B cell (primary cell): Measurements from ENCODE around the gene CAPN5. TPM values are rescaled to one million over a fixed set of nuclear protein-coding genes. Genes with fewer than 3 reads are reported as not detected.

ENCODE experiments used
- ATAC-seq: fragments of 200-7000 bp; cut with Tn5 transposase; one replicate; pipeline ENCODE4 v1.10.0; 2021; ENCODE audit warnings: low read depth, mild to moderate bottlenecking, moderate number of reproducible peaks, moderate library complexity
- CTCF ChIA-PET: fragments of 350-600 bp; sonication (Branson Sonifier 250); formaldehyde crosslinking; loops from one replicate; lab custom pipeline; 2021; ENCODE audit warnings: antibody characterized with exemption, inconsistent platforms; lab: Charles Lee
- POLR2A ChIA-PET: fragments of 350-600 bp; sonication (Branson Sonifier 250); formaldehyde crosslinking; loops from one replicate; lab custom pipeline; 2021; ENCODE audit warnings: antibody characterized with exemption; lab: Charles Lee
- DNase-seq: peaks from one replicate; pipeline ENCODE4 v3.0.0; 2013
- H2AFZ ChIP-seq: 2 replicates; pipeline ENCODE4 v1.6.1; 2012; ENCODE audit warnings: mild to moderate bottlenecking, low read depth, low read length; ENCODE audit not compliant: insufficient read depth, poor library complexity, severe bottlenecking
- H3K27ac ChIP-seq, 2 donors: 1 replicate in 1 of 2; 2 replicates in 1 of 2; pipeline ENCODE4 v1.5.1; 2012 to 2013; ENCODE audit warnings: low read length in 2 of 2, mild to moderate bottlenecking in 2 of 2, moderate library complexity in 1 of 2
- H3K27me3 ChIP-seq, 4 experiments: fragments of 200-600 bp in 1 of 4; sonication (generic) in 1 of 4; replicated peaks in 1 of 4; 1 replicate in 2 of 4; 2 replicates in 2 of 4; pipeline versions ENCODE4 v1.6.1 to v1.7.0; 2013 to 2016; ENCODE audit warnings: low read length in 3 of 4, mild to moderate bottlenecking in 2 of 4, mixed read lengths in 1 of 4, moderate library complexity in 1 of 4; ENCODE audit not compliant: insufficient read depth in 4 of 4, control insufficient read depth in 3 of 4; ENCODE audit errors: control extremely low read depth in 1 of 4
- H3K36me3 ChIP-seq, 2 experiments: replicated peaks in 1 of 2; 1 replicate in 1 of 2; 2 replicates in 1 of 2; pipeline versions ENCODE4 v1.6.1 to v1.7.1; 2013; ENCODE audit warnings: low read length in 1 of 2; ENCODE audit not compliant: insufficient read depth in 2 of 2, control insufficient read depth in 1 of 2; ENCODE audit errors: control extremely low read depth in 1 of 2, extremely low read depth in 1 of 2
- H3K4me1 ChIP-seq, 2 donors: fragments of 200-600 bp in 1 of 2; sonication (generic) in 1 of 2; 1 replicate in 1 of 2; 2 replicates in 1 of 2; pipeline versions ENCODE4 v1.5.1 to v1.6.1; 2013 to 2017; ENCODE audit warnings: low read length in 2 of 2; ENCODE audit not compliant: control insufficient read depth in 2 of 2, insufficient read depth in 2 of 2
- H3K4me2 ChIP-seq: replicated peaks from 2 replicates; pipeline ENCODE3; 2012; ENCODE audit warnings: mild to moderate bottlenecking, low read depth, low read length; ENCODE audit not compliant: poor library complexity, severe bottlenecking
- H3K4me3 ChIP-seq, 5 experiments: fragments of 200-600 bp in 1 of 5; sonication (generic) in 1 of 5; 1 replicate in 3 of 5; 2 replicates in 2 of 5; pipeline versions ENCODE4 v1.5.1 to v1.7.0; 2011 to 2016; ENCODE audit warnings: low read length in 4 of 5, mild to moderate bottlenecking in 4 of 5, low read depth in 2 of 5, control low read depth in 1 of 5, moderate library complexity in 1 of 5; ENCODE audit not compliant: insufficient read depth in 1 of 5; ENCODE audit errors: control extremely low read depth in 1 of 5, extremely low read depth in 1 of 5
- H3K79me2 ChIP-seq: fragments of 200-600 bp; sonication (generic); one replicate; pipeline ENCODE4 v1.6.0; 2016; ENCODE audit warnings: low read length; ENCODE audit not compliant: control insufficient read depth, insufficient read depth
- H3K9ac ChIP-seq: fragments of 200-600 bp; sonication (generic); 2 replicates; pipeline ENCODE4 v1.6.1; 2017; ENCODE audit warnings: mild to moderate bottlenecking, low read length, moderate library complexity
- H3K9me3 ChIP-seq, 3 donors: one replicate each; pipeline versions ENCODE4 v1.6.1 to v1.7.1; 2013; ENCODE audit warnings: low read length in 2 of 3; ENCODE audit not compliant: control insufficient read depth in 2 of 3, insufficient read depth in 1 of 3; ENCODE audit errors: control extremely low read depth in 1 of 3
- H4K20me1 ChIP-seq: 2 replicates; pipeline ENCODE4 v1.6.0; 2012; ENCODE audit warnings: mild to moderate bottlenecking, low read length; ENCODE audit not compliant: insufficient read depth, control insufficient read depth, poor library complexity, severe bottlenecking
- H3K27ac Mint-ChIP-seq: one replicate; pipeline ENCODE4 v1.8.0; 2021; ENCODE audit warnings: mixed read lengths
- H3K27me3 Mint-ChIP-seq: one replicate; pipeline ENCODE4 v1.8.0; 2021; ENCODE audit warnings: mixed read lengths
- H3K4me1 Mint-ChIP-seq: one replicate; pipeline ENCODE4 v1.8.0; 2021; ENCODE audit warnings: mixed read lengths
- H3K4me3 Mint-ChIP-seq: one replicate; pipeline ENCODE4 v1.8.0; 2021; ENCODE audit warnings: mixed read lengths
- H3K9me3 Mint-ChIP-seq: one replicate; pipeline ENCODE4 v1.8.0; 2022; ENCODE audit warnings: mixed read lengths; ENCODE audit not compliant: insufficient read depth
- EZH2 ChIP-seq: IDR thresholded peaks from 2 replicates; pipeline ENCODE4 v1.6.1; 2012; ENCODE audit warnings: borderline replicate concordance, low read depth, mild to moderate bottlenecking, moderate library complexity, low read length; ENCODE audit not compliant: insufficient read depth, poor library complexity, severe bottlenecking
- WGBS: methylation state at CpG from one replicate; pipeline ENCODE4 v1.1.5; 2013; ENCODE audit warnings: missing lambda C conversion rate; ENCODE audit not compliant: insufficient coverage; 5-methylcytosine and 5-hydroxymethylcytosine counted together
- intact Hi-C: fragments of 100-400 bp; cut with micrococcal nuclease; formaldehyde crosslinking; loops from one replicate; pipeline ENCODE4 v1.10.0; 2022
- polyA plus RNA-seq: library from polyadenylated mRNA; depleted of rRNA; stranded (reverse); fragments of >200 nt; gene quantifications from 2 replicates; pipeline ENCODE4 v1.2.3, GENCODE V29; 2012
- total RNA-seq, 2 donors: library from RNA; stranded (reverse); fragments of 120-200 nt in 1 of 2; gene quantifications; 1 replicate in 1 of 2; 2 replicates in 1 of 2; pipeline versions ENCODE4 v1.2.3 to v1.2.4, GENCODE V29; 2013 to 2022
- TF ChIP-seq, protein P1 (sequence below): fragments of 200-600 bp; IDR thresholded peaks from one replicate; pipeline ENCODE4 v1.8.0; 2022; ENCODE audit warnings: antibody characterized with exemption, mild to moderate bottlenecking

Gene CAPN5
- total and polyA plus RNA-seq, 2 donors (not counting 1 experiment from before 2014, with no cell fraction given) = 0.74 to 0.78 TPM

DNA sequence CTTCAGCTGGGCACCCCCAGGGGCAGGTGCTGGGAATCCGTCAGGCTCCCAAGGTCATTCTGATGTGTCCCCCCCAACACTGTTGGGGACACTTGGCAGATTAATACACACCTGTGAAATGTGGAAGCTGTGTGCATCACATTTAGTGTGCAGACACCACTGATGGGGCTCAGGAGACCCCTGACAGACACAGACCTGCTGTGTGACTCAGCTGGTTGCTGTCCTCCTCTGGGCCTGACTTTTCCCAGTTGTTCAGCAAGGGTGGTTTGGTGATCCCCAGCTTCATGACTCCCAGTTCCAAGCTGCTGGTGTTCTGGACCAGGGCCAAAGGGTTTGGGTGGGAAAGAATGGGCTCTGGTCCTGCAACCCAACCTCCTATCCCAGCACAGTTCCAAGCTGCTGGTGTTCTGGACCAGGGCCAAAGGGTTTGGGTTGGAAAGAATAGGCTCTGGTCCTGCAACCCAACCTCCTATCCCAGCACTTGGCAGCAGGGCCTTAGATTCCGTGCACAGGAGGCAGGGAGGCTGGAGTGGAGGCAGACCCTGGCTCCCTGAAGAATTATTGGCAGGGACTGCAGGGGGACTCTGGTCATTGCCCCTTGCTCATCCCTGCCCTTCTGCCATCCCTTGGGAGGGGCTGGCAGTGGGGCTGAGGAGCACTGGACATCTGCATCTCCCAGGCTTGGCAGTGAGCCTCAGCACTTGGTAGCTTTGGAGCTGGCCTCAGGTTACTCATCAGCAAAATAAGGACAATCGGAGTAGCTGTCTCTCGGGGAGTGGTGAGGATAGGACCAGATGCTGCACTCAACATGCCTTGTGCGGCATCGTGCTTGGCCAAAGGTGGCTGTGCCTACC, 27.4 kb downstream of the CAPN5 start:
- Histone ChIP-seq H3K9ac (no peak overlapping the region), H3K9me3 (no peaks in the 10 kb centered on the region), H3K27ac (no peak overlapping the region), H3K36me3 (no peaks in the 10 kb centered on the region), H2AFZ (no peak overlapping the region), H3K4me2 (no peak overlapping the region), H4K20me1 (no peaks in the 10 kb centered on the region), H3K4me3 (no peak overlapping the region), H3K27me3 (no peaks in the 10 kb centered on the region), H3K4me1 (no peaks in the 10 kb centered on the region), H3K79me2 (no peaks in the 10 kb centered on the region)
- no peak for DNase-seq
- intact Hi-C loops = no loop called here
- ChIA-PET CTCF (interaction anchor here (1.1 to 1.2 kb wide), 3 partner anchors 28 to 174 kb away, joined by 3 to 6 read pairs (median 3); partner anchors contain the start of gene CAPN5), POLR2A (no interaction called here)
- 88% methylated on average over 3 of the region's 6 CpGs for WGBS
- Mint-ChIP-seq H3K4me1 (no peaks in the 10 kb centered on the region), H3K27ac (no peak overlapping the region), H3K27me3 (no peaks in the 10 kb centered on the region), H3K4me3 (no peak overlapping the region), H3K9me3 (no peaks in the 10 kb centered on the region)
- no peak for TF ChIP-seq EZH2
- TF ChIP-seq, protein P1, sequence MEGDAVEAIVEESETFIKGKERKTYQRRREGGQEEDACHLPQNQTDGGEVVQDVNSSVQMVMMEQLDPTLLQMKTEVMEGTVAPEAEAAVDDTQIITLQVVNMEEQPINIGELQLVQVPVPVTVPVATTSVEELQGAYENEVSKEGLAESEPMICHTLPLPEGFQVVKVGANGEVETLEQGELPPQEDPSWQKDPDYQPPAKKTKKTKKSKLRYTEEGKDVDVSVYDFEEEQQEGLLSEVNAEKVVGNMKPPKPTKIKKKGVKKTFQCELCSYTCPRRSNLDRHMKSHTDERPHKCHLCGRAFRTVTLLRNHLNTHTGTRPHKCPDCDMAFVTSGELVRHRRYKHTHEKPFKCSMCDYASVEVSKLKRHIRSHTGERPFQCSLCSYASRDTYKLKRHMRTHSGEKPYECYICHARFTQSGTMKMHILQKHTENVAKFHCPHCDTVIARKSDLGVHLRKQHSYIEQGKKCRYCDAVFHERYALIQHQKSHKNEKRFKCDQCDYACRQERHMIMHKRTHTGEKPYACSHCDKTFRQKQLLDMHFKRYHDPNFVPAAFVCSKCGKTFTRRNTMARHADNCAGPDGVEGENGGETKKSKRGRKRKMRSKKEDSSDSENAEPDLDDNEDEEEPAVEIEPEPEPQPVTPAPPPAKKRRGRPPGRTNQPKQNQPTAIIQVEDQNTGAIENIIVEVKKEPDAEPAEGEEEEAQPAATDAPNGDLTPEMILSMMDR = no peak
- ATAC-seq = no peak

DNA sequence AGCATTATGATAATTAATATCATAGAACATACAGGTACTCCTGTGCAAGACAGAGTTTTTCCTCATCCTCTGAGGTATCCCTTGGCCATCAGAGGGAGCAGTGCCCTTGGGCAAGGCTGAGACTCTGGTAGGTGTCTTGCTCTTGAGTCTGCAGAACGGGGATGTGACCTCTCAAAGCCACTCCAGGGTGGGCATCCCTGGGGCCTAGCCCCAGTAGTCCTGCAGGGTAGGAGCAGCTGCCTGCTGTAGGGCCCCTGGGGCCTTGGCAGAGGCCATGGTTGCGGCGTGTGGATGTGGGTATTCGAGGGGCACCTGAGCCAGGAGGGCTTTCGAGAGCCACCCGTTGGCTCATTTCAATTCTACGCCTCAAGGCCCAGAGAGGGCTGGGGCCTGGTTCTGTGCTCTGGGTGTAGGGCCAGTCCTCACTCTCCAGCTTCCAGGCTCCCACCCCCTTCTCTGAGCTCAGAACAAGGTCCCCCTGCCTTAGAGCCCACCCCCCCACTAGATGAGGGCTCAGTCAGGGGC, 28.1 kb downstream of the CAPN5 start:
- Mint-ChIP-seq H3K27ac (no peak overlapping the region), H3K4me1 (no peaks in the 10 kb centered on the region), H3K4me3 (no peak overlapping the region), H3K27me3 (no peaks in the 10 kb centered on the region), H3K9me3 (no peaks in the 10 kb centered on the region)
- Histone ChIP-seq H3K27ac (no peak overlapping the region), H3K4me1 (no peaks in the 10 kb centered on the region), H3K9me3 (no peaks in the 10 kb centered on the region), H3K4me2 (no peak overlapping the region), H3K79me2 (no peaks in the 10 kb centered on the region), H3K9ac (no peak overlapping the region), H2AFZ (no peak overlapping the region), H3K36me3 (no peaks in the 10 kb centered on the region), H3K4me3 (no peak overlapping the region), H3K27me3 (no peaks in the 10 kb centered on the region), H4K20me1 (no peaks in the 10 kb centered on the region)
- WGBS = 94% methylated on average over 5 of the region's 7 CpGs
- CTCF ChIA-PET = interaction anchor here (0.9 to 1.2 kb wide), 3 partner anchors 29 to 50 kb away, joined by 3 to 6 read pairs (median 4); partner anchors contain the start of gene CAPN5
- intact Hi-C loops = no loop called here
- no peak for ATAC-seq
- POLR2A ChIA-PET = no interaction called here
- no peak for DNase-seq
- TF ChIP-seq EZH2 = no peak
- TF ChIP-seq, protein P1 = no peak
